ENCODE measurements around the gene ZMAT1.

DNA sequence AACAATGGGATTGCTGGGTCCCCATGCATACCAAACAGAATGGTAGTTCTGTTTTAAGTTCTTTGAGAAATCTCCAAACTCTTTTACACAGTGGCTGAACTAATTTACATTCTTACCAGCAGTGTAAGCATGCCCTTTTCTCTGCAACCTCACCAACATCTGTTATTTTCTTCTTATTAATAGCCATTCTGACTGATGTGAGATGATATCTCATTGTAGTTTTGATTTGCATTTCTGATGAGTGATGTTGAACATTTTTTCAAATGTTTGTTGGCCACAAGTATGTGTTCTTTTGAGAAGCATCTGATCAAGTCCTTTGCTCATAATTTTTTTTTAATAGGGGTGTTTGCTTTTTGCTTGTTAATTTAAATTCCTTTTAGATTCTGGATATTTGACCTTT is 41.2 kb upstream of the ZMAT1 start:
- TF ChIP-seq POLR2A (IDR thresholded peaks at IDR 0.05; ENCODE audit: extremely low read depth, insufficient read length), result no peak
- no peak for TF ChIP-seq CTCF (IDR thresholded peaks at IDR 0.05; ENCODE audit: low read depth, low read length)
- TF ChIP-seq MYC (IDR thresholded peaks at IDR 0.05; ENCODE audit: low read depth, low read length), result no peak

Measured in NB4 (cell line).